PFSK-1 (cell line): ENCODE data around the gene HMCES. TPM values are rescaled to one million over a fixed set of nuclear protein-coding genes. Genes with fewer than 3 reads are reported as not detected.

Experiments
- FOXP2 ChIP-seq: optimal IDR thresholded peaks from 2 replicates; pipeline ENCODE3; 2011; ENCODE audit warnings: borderline replicate concordance, control low read depth, inconsistent platforms; ENCODE audit not compliant: insufficient read depth; ENCODE audit errors: extremely low read length, extremely low read depth
- POLR2AphosphoS5 ChIP-seq: IDR thresholded peaks from 2 replicates; pipeline ENCODE4 v1.6.1; 2012; ENCODE audit warnings: low read depth, mild to moderate bottlenecking, control low read depth, low read length, moderate library complexity
- REST ChIP-seq, 2 experiments: IDR thresholded peaks; 2 replicates each; pipeline versions ENCODE4 v1.6.1 to v1.8.0; 2011 to 2012; ENCODE audit warnings: low read depth in 2 of 2, low read length in 2 of 2, control low read depth in 1 of 2, inconsistent platforms in 1 of 2, mild to moderate bottlenecking in 1 of 2, moderate library complexity in 1 of 2; ENCODE audit not compliant: insufficient read depth in 1 of 2
- SIN3A ChIP-seq: IDR thresholded peaks from 2 replicates; pipeline ENCODE4 v1.6.1; 2012; ENCODE audit warnings: mild to moderate bottlenecking, low read length, moderate library complexity, borderline replicate concordance; ENCODE audit not compliant: insufficient read depth
- TAF1 ChIP-seq: IDR thresholded peaks from 2 replicates; pipeline ENCODE4 v1.6.1; 2012; ENCODE audit warnings: low read length, control low read depth, borderline replicate concordance; ENCODE audit not compliant: insufficient read depth
- polyA plus RNA-seq: library from polyadenylated mRNA; unstranded; fragments of >200 nt; gene quantifications from one replicate; pipeline ENCODE4 v1.2.1, GENCODE V29; 2012; ENCODE audit warnings: low read depth, missing spikeins; ENCODE audit not compliant: insufficient read length

Gene HMCES
- 42.6 TPM for polyA plus RNA-seq

GRCh38 chr3:129278439-129278965 lies at the start of gene HMCES:
TSS of gene HMCES (plus strand) at chr3:129278870. CDS start at chr3:129279733, 863 bp downstream.
- TF ChIP-seq FOXP2 (peak; percentile 86), TAF1 (no peak), REST (IDR thresholded peaks at IDR 0.05; ENCODE audit: insufficient read depth in 1 of 2, low read depth in 2 of 2, low read length in 2 of 2) (no peak), SIN3A (0 out of 2 replicates have a peak, but pooled peaks have one; percentile 32), POLR2AphosphoS5 (peak; percentile 65)

- no peak for TF ChIP-seq SIN3A
- peak; percentile 54; the same call in 1 of the 2 replicates for TF ChIP-seq POLR2AphosphoS5
- peak; percentile 14 for TF ChIP-seq FOXP2
- TF ChIP-seq TAF1: no peak
- TF ChIP-seq REST (IDR thresholded peaks at IDR 0.05; ENCODE audit: insufficient read depth in 1 of 2, low read depth in 2 of 2, low read length in 2 of 2): no peak
Observed at GRCh38 chr3:129228891-129229585, 49.6 kb upstream of the HMCES start.

GRCh38 chr3:129230311-129231019 lies 48.2 kb upstream of the HMCES start:
- TF ChIP-seq POLR2AphosphoS5 (no peak), SIN3A (no peak), FOXP2 (no peak), TAF1 (no peak), REST (IDR thresholded peaks at IDR 0.05; ENCODE audit: insufficient read depth in 1 of 2, low read depth in 2 of 2, low read length in 2 of 2) (no peak)

GRCh38 chr3:129231331-129232119 lies 47.1 kb upstream of the HMCES start:
- no peak for TF ChIP-seq REST (IDR thresholded peaks at IDR 0.05; ENCODE audit: insufficient read depth in 1 of 2, low read depth in 2 of 2, low read length in 2 of 2)
- no peak for TF ChIP-seq TAF1
- TF ChIP-seq SIN3A: no peak
- no peak for TF ChIP-seq POLR2AphosphoS5
- no peak for TF ChIP-seq FOXP2
